ENCODE results near the gene MACROD2. TPM values are rescaled to one million over a fixed set of nuclear protein-coding genes. Genes with fewer than 3 reads are reported as not detected.

MACROD2 gene
- total and polyA plus RNA-seq, 7 donors, result 0.20 to 4.8 (median 0.87) TPM

DNA sequence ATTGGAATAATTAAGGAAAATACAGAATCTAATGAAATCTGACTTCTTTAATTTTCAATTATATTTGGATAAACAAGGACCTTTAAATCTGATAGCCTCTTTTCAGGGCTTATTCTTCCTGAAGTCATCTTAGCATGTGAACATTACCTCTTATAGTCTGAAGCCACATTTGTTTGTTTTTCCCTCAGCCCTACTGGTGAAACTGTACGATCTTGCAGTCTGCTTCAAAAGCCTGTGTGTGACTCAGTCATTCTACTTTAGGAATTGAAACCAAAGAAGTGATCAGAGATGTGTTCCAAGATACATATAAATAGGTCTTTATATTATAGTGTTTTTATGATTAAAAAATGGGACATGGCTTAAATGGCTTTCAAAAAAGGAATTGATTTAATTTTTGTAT is 67.5 kb downstream of the MACROD2 start:
- DNase-seq (no peak), ATAC-seq (no peak)
- no peaks in the 10 kb centered on the region for H3K9me3 ChIP-seq
- H3K36me3 ChIP-seq (ENCODE audit: insufficient read depth in 1 of 2, low read depth in 1 of 2), result no peaks in the 10 kb centered on the region
- H3K4me1 ChIP-seq, result no peaks in the 10 kb centered on the region
- intact Hi-C loops (cut with DNase I), result no loop called here
- TF ChIP-seq, protein P1, sequence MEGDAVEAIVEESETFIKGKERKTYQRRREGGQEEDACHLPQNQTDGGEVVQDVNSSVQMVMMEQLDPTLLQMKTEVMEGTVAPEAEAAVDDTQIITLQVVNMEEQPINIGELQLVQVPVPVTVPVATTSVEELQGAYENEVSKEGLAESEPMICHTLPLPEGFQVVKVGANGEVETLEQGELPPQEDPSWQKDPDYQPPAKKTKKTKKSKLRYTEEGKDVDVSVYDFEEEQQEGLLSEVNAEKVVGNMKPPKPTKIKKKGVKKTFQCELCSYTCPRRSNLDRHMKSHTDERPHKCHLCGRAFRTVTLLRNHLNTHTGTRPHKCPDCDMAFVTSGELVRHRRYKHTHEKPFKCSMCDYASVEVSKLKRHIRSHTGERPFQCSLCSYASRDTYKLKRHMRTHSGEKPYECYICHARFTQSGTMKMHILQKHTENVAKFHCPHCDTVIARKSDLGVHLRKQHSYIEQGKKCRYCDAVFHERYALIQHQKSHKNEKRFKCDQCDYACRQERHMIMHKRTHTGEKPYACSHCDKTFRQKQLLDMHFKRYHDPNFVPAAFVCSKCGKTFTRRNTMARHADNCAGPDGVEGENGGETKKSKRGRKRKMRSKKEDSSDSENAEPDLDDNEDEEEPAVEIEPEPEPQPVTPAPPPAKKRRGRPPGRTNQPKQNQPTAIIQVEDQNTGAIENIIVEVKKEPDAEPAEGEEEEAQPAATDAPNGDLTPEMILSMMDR (IDR thresholded peaks at IDR 0.05), result no peak
- H3K4me3 ChIP-seq, result no peak overlapping the region
- H3K27me3 ChIP-seq (ENCODE audit: insufficient read depth in 3 of 3, low read length in 2 of 3), result no peaks in the 10 kb centered on the region
- WGBS, 3 donors, result 34 to 59% (median 41%) methylated on average over 1 of the region's 1 CpG
- no peak overlapping the region for H3K27ac ChIP-seq

DNA sequence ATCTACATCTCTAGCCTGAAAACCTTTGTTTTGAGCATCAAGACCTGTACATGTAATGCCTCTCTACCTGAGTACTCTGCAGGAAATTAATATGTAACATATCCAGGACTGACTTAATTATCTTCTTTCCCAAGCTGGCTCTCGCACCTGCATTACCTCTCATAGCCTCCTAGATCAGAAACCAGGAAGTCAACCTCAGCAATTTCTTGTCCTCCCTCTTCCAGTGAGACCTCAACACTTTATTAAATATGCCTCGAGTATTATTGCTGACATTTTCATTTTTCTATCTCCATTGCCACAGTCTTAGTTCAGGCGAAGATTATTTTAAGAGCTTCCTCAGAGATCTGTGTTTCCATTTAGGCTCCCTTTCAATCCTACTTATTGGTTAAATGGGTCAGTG is 69.0 kb downstream of the MACROD2 start:
- WGBS, 3 donors, result 76 to 85% (median 83%) methylated on average over 3 of the region's 3 CpGs
- TF ChIP-seq, protein P1 (IDR thresholded peaks at IDR 0.05), result no peak
- no peaks in the 10 kb centered on the region for H3K27me3 ChIP-seq (ENCODE audit: insufficient read depth in 3 of 3, low read length in 2 of 3)
- intact Hi-C loops (cut with DNase I), result no loop called here
- H3K4me1 ChIP-seq, result no peaks in the 10 kb centered on the region
- no peak for ATAC-seq
- no peak overlapping the region for H3K27ac ChIP-seq
- H3K9me3 ChIP-seq, result no peaks in the 10 kb centered on the region
- H3K4me3 ChIP-seq, result no peak overlapping the region
- DNase-seq, result no peak
- H3K36me3 ChIP-seq (ENCODE audit: insufficient read depth in 1 of 2, low read depth in 1 of 2), result no peaks in the 10 kb centered on the region

DNA sequence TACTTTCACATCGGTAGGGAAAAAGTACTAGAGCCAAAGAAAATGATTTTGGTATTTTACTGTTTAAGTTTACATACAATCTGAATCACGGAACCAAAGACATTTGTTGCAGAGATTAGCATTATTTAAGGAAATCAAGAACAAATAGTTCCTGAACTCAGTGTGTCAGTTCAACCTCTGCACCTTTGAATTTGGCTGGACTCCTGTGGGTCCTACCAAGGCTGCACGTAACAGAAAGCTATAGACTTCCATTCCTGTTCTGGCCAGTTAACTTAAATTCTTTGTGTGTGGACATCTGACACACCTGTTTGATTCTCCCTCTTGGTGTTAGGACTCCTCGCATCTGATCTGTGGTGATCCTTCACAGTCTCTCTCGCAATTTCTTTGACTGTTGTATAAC is 69.6 kb downstream of the MACROD2 start:
- Histone ChIP-seq H3K27me3 (ENCODE audit: insufficient read depth in 3 of 3, low read length in 2 of 3) (no peaks in the 10 kb centered on the region), H3K9me3 (no peaks in the 10 kb centered on the region), H3K4me1 (no peaks in the 10 kb centered on the region), H3K36me3 (ENCODE audit: insufficient read depth in 1 of 2, low read depth in 1 of 2) (no peaks in the 10 kb centered on the region), H3K4me3 (no peak overlapping the region), H3K27ac (no peak overlapping the region)
- DNase-seq, result no peak
- ATAC-seq, result no peak
- WGBS, 3 donors, result 69 to 84% (median 75%) methylated on average over 5 of the region's 5 CpGs
- intact Hi-C loops (cut with DNase I), result no loop called here
- TF ChIP-seq, protein P1 (IDR thresholded peaks at IDR 0.05), result no peak

DNA sequence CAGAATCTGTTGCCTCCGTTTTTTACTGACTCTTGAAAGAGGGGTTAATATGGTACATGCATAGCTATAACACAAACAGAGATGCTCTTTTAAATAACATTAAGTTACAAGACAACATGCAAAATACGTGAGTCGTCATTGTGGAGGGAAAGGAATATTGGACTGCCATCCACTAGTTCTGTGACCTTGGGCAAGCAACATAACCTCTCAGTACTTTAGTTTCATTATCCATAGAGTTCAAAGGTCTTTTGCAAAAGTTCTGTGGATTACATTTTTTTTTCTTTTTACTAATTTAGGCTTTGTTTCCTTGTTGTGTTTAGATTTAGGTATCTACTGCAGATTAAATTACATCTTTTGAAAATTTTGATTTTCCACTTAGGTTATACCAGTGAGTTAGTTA is 70.5 kb downstream of the MACROD2 start:
- no peaks in the 10 kb centered on the region for H3K4me1 ChIP-seq
- H3K4me3 ChIP-seq, result no peak overlapping the region
- H3K27me3 ChIP-seq (ENCODE audit: insufficient read depth in 3 of 3, low read length in 2 of 3), result no peaks in the 10 kb centered on the region
- no peaks in the 10 kb centered on the region for H3K36me3 ChIP-seq (ENCODE audit: insufficient read depth in 1 of 2, low read depth in 1 of 2)
- H3K27ac ChIP-seq, result no peak overlapping the region
- 87 to 89% (median 88%) methylated on average over 3 of the region's 3 CpGs for WGBS, 3 donors
- H3K9me3 ChIP-seq, result no peaks in the 10 kb centered on the region
- intact Hi-C loops (cut with DNase I), result no loop called here
- TF ChIP-seq, protein P1 (IDR thresholded peaks at IDR 0.05), result no peak
- ATAC-seq, result no peak
- DNase-seq, result no peak

DNA sequence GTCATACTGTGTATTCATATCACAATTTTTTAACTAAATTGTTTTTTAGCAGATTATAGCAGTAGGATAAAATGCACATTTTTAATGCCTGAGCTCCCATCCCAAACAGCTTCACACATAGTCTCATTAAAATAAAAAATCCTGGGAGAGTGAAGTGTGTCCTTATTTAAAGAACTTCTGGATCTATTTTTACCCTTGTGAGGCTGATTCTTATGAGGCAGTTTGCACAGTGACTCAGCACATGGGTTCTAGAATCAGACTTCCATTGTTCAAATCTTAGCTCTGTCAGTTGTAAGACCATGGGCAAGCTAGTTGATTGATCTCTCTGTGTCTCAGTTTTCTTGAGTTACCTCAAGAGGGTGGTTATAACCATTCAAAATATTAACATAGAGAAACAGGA is 72.3 kb downstream of the MACROD2 start:
- Histone ChIP-seq H3K9me3 (no peaks in the 10 kb centered on the region), H3K4me3 (no peak overlapping the region), H3K27ac (no peak overlapping the region), H3K27me3 (ENCODE audit: insufficient read depth in 3 of 3, low read length in 2 of 3) (no peaks in the 10 kb centered on the region), H3K4me1 (no peaks in the 10 kb centered on the region), H3K36me3 (ENCODE audit: insufficient read depth in 1 of 2, low read depth in 1 of 2) (no peaks in the 10 kb centered on the region)
- DNase-seq (no peak), ATAC-seq (no peak)
- TF ChIP-seq, protein P1 (IDR thresholded peaks at IDR 0.05), result no peak
- intact Hi-C loops (cut with DNase I), result no loop called here

All from psoas muscle (tissue), 8 donors.